GM20000 (cell line): ENCODE measurements around the gene RBM18.

ENCODE experiments used
- DNase-seq: peaks from one replicate; pipeline ENCODE4 v3.0.0; 2012; ENCODE audit warnings: low spot score
- CTCF ChIP-seq: IDR thresholded peaks from 2 replicates; pipeline ENCODE4 v1.5.1; 2012; ENCODE audit warnings: mild to moderate bottlenecking, control low read depth; ENCODE audit errors: extremely low read depth, missing control alignments

The RBM18 gene

GRCh38 chr9:122221183-122221811 is 43.3 kb downstream of the RBM18 start:
- TF ChIP-seq CTCF = no peak

GRCh38 chr9:122220673-122221182 is 43.9 kb downstream of the RBM18 start:
- DNase-seq = no peak
- no peak for TF ChIP-seq CTCF

More at GRCh38 chr9:122221183-122221811, 43.3 kb downstream of the RBM18 start:
- no peak for DNase-seq

- no peak for TF ChIP-seq CTCF
- no peak for DNase-seq
These were observed 44.6 kb downstream of the RBM18 start for GRCh38 chr9:122219856-122220672.

GRCh38 chr9:122218935-122219855 is 45.4 kb downstream of the RBM18 start:
- DNase-seq = no peak

GRCh38 chr9:122218071-122218934 is 46.3 kb downstream of the RBM18 start:
- DNase-seq = no peak

More at GRCh38 chr9:122218935-122219855, 45.4 kb downstream of the RBM18 start:
- no peak for TF ChIP-seq CTCF

GRCh38 chr9:122217640-122218039 is 47.0 kb downstream of the RBM18 start:
- TF ChIP-seq CTCF = no peak
- DNase-seq = no peak

More at GRCh38 chr9:122218071-122218934, 46.3 kb downstream of the RBM18 start:
- TF ChIP-seq CTCF = no peak
